GM21619 (cell line): Measurements from ENCODE around the gene PTPRD.
"Not testable (repeated sequence)": the region's sequence is repeated elsewhere in the genome, so short reads cannot be mapped to it uniquely, and the experiment has no call there.

Experiments used
- ATAC-seq: cut with Tn5 transposase; IDR thresholded peaks from one replicate; pipeline ENCODE4 v1.9.1; 2021; ENCODE audit not compliant: unreplicated experiment

The PTPRD gene

DNA sequence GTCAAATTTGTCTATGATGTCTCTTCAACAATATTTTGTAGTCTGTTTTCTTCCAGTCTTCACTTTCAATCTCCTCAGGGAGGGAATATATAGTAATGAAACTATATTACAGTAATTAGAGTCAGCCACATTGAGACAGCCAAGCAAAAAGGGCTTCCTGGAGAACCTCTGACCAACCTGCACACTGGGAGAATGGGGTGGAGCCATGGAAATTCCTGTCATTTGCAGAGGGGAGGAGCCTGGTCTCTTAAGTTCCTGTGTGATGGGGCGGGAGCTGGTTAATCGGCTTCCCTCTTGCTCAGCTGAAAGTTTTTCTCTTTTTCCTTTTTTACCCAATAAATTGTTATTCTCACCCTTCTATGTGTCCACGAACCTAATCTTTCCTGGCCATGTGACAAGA lies 1220.0 kb downstream of the PTPRD start:
- ATAC-seq = no peak

DNA sequence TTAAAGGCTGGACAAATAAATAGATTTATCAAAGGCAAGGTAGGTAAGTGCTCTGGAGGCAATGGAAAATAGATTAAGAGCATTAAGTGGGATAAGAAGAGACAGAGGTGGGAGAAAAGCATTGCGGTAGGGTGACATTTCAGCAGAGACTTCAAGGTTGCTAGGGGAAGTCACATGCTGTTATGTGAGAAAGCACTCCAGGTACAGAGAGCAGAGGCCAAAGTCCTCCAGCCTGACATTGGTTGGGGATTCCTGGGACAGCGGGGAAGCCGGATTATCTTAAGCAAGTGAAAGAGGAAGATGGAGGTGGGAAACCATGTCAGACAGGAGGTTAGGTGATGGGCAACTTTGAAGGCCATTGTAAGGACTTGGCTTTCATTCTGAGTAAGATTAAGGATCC lies 1222.9 kb downstream of the PTPRD start:
- ATAC-seq = no peak

GRCh38 chr9:9387511-9388115 lies 1225.2 kb downstream of the PTPRD start:
- no peak for ATAC-seq

DNA sequence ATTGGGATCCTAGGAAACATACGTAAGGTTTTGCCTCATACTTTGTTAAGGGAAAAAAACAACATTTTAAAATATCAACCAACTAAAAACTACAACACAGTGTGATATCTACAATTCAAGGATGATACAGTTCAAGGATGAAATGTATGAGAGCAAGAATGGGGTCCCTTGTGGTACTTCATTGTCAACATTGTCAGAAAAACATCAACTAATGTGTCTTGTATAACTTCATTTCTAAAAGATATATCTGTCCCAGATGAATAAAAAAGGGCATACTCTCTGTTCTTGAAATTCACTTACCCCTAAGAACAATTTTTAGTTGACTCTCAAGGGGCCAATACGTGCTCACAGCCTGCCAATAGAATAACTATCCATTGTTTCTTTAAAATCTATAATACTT lies 1250.5 kb downstream of the PTPRD start:
- no peak for ATAC-seq

- ATAC-seq = no peak
These were observed 1259.8 kb downstream of the PTPRD start for GRCh38 chr9:9352877-9353481.

DNA sequence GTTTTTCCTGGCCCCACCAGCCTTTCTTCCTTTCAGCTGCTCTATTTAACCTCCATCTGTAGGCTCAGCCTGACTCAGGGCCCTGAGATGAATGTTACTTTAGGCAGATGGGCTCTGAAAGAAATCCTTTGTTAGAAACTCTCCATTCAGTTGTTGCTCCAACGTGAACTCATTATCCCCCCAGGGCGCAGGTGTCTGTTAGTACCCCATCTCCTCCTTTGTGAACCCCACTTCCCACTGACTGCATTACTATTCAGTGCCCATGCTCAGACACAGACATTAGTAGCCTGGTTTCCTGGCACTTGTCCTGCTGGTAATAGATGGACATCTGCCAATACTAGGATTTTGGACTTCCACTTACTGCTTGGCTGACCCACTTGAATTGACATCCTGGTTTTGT lies 1271.6 kb downstream of the PTPRD start:
- ATAC-seq = no peak

DNA sequence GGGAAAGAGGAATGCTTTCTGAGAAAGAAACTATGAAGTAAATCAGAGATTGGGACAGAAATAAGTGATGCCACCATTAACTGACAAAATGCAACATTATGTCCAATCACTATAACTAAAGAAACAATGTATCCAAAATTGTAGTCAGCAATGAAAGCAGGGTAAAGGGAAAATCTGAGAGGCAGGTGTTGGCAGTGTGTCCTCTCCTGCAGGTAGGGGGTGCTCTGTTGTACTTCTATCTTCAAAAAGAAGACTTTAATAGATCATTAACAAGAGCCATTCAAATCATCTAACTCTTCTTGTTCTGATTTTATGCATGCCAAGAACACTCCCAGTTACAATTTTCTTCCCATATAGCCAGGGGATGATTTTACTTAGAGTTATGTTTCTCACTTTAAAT lies 1275.7 kb downstream of the PTPRD start:
- ATAC-seq = no peak

- ATAC-seq = no peak
These were observed 1286.1 kb downstream of the PTPRD start for GRCh38 chr9:9326749-9327148.

- no peak for ATAC-seq
These were observed 1293.8 kb downstream of the PTPRD start for GRCh38 chr9:9319007-9319406.

DNA sequence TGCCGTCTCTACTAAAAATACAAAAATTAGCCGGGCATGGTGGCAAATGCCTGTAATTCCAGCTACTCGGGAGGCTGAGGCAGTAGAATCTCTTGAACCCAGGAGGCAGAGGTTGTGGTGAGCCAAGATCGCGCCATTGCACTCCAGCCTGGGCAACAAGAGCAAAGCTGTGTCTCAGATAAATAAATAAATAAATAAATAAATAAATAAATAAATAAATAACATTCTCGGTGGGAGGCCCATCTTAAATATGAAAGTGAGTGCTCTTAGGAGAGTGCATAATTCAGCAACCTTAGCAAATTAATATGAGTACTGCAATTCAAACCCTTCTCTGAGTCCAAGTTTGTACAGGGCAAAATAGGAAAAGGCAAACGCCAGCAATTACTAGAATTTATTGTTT lies 1302.1 kb downstream of the PTPRD start:
- not testable (repeated sequence) for ATAC-seq

DNA sequence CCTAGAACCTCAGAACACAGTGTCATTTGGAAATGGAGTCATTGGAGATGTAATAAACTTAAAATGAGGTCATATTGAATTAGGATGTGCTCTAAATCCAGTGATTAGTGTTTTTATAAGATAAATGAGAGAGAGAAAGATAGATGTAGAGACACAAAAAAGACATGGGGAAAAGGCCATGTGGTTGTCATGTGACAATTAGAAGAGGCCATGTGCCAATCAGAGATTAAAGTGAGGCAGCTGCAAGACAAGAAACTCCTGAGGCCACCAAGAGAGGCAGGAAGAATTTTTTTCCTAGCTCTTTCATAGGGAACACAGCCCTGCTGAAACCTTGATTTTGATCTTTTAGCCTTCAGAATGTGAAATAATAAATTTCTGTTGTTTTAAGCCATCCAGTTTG lies 1307.2 kb downstream of the PTPRD start:
- ATAC-seq = no peak

GRCh38 chr9:9299134-9299533 lies 1313.7 kb downstream of the PTPRD start:
- ATAC-seq = no peak

DNA sequence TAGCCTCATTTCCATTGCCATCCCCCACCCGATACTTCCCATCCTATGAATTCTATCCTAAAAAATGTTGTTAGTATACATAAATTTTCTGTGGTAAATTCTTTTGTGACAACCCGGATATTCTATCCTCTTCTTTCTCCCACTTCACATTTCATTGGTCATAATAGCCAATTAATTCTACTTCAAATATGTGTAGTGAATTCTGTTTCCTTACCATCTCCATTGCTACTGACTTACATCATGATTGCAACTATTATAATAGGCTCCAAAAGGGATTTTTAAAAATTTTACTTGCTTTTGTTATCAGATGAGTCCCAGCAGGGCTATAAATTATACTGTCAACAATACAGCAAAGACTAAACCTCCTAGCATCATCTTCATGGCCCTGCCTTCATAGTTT lies 1326.8 kb downstream of the PTPRD start:
- no peak for ATAC-seq

GRCh38 chr9:9284201-9284600 lies 1328.6 kb downstream of the PTPRD start:
- no peak for ATAC-seq

- ATAC-seq = no peak
These were observed 1329.4 kb downstream of the PTPRD start for GRCh38 chr9:9283159-9283986.

DNA sequence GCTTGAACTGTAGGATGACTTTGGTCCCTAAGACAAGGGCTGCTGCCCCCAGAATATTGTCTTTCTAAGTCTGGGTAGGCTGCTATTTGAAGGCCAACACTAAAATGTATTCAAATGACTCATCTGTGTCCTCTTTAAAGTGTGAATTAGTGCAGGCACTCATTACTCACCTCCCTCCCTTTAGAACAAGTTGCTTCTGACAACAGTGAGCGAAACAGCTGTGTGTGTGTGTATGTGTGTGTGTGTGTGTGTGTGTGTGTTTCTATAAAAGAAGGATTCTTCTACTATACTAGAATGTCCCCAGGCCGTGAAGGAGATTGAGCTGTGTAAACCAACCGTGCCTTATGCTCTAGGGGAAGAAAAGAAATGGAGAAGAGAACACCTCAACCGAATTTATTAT lies 1337.2 kb downstream of the PTPRD start:
- ATAC-seq = no peak

DNA sequence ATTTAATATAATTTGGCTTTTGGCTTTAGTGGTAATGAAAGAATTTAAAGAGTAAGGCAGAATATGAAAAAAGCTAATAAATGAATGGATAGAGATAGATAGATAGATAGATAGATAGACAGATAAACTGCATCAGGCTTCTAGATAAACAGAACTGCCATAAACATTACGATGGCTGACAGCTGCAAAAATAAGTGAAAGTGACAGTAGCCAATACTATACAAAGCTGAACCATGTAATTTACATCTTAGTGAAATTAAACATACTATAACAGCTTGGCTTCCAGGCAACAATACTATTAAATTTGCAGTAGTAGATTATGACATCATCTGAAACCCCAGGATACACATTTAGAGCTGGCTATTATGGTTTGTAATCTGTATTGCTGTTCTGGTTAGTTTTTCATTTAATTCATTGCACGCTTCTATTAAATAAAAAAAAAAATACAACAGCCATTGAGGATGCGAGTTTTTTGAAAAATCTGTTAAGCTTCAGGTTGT lies 1354.8 kb downstream of the PTPRD start:
- no peak for ATAC-seq

- no peak for ATAC-seq
These were observed 1366.1 kb downstream of the PTPRD start for GRCh38 chr9:9246726-9247125.

DNA sequence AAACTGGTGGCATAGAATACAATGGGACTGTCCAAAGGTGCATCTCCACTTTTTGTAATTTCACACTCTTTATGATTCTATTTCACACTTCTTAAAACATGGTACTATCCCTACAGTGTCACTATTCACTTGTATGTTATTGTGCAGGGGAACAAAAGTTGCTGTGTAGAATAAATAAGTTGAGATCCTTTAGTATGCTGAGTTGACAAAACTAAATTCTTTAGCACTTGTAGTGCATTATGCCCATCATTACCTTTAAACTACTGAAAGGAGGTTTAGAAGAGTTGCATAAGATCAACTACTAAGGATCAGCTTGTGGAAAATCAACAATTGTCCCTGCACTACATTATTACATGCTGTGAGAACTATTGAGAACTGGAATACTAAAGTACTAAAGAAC lies 1380.9 kb downstream of the PTPRD start:
- no peak for ATAC-seq

- no peak for ATAC-seq
These were observed 1383.5 kb downstream of the PTPRD start for GRCh38 chr9:9229269-9229668.

- ATAC-seq = no peak
These were observed 1389.6 kb downstream of the PTPRD start for GRCh38 chr9:9223175-9223574.

GRCh38 chr9:9222730-9223129 lies 1390.1 kb downstream of the PTPRD start:
- ATAC-seq = no peak
